Pancreas (tissue), 10 donors: ENCODE results near the gene MAST2. TPM values are rescaled to one million over a fixed set of nuclear protein-coding genes. Genes with fewer than 3 reads are reported as not detected.
"Not testable (repeated sequence)": the region's sequence is repeated elsewhere in the genome, so short reads cannot be mapped to it uniquely, and the experiment has no call there.

Experiments
- ATAC-seq, 4 donors: fragments of 200-7000 bp; cut with Tn5 transposase; one replicate each; pipeline versions ENCODE4 v1.8.0 to v1.9.1; 2020; ENCODE audit warnings: mild to moderate bottlenecking in 4 of 4, moderate library complexity in 4 of 4
- DNase-seq, 6 donors: peaks; one replicate each; pipeline ENCODE4 v3.0.0-alpha.2; 2020
- FAIRE-seq: peaks from 2 replicates; lab custom pipeline; 2012; peaks lifted over from hg19 to GRCh38; lab: Jason Lieb, UNC
- H3K27ac ChIP-seq, 4 donors: fragments of 200-600 bp; sonication (generic); 1 replicate in 3 of 4; 2 replicates in 1 of 4; pipeline versions ENCODE4 v1.5.0 to v1.8.0; 2020
- H3K27me3 ChIP-seq, 4 donors: fragments of 200-600 bp; one replicate each; pipeline ENCODE4 v1.8.0; 2021
- H3K36me3 ChIP-seq, 3 donors: fragments of 200-600 bp; sonication (generic) in 1 of 3; one replicate each; pipeline versions ENCODE4 v1.5.0 to v1.8.0; 2020 to 2021
- H3K4me1 ChIP-seq, 3 donors: fragments of 200-600 bp; one replicate each; pipeline ENCODE4 v1.8.0; 2021
- H3K4me3 ChIP-seq, 4 donors: fragments of 200-600 bp; sonication (generic) in 2 of 4; one replicate each; pipeline versions ENCODE4 v1.5.0 to v1.8.0; 2020 to 2021
- H3K9me3 ChIP-seq, 4 donors: fragments of 200-600 bp; one replicate each; pipeline ENCODE4 v1.8.0; 2021
- WGBS, 2 donors: extraction: QIAGEN DNeasy Blood & Tissue Kit; methylation state at CpG; one replicate each; pipeline ENCODE4 v1.1.7; 2013; 5-methylcytosine and 5-hydroxymethylcytosine counted together
- intact Hi-C, 3 donors: fragments of 100-400 bp; cut with DNase I; formaldehyde crosslinking; loops; one replicate each; pipeline versions ENCODE4 v1.11.1 to v1.14.2; 2022
- polyA plus RNA-seq, 2 donors: library from polyadenylated mRNA; stranded (reverse); fragments of 200-250 nt; gene quantifications; one replicate each; pipeline ENCODE4 v1.2.3, GENCODE V29; 2013
- total RNA-seq, 6 donors: library from RNA; stranded (reverse); fragmentation: NEBNext Ultra II Directional in 4 of 6; extraction: Animal tissue kit (Norgen Biotek cat#: 25700) in 4 of 6; gene quantifications; one replicate each; pipeline versions ENCODE4 v1.2.1 to v1.2.4, GENCODE V29; 2021 to 2023
- TF ChIP-seq, protein P1 (sequence below), 4 donors: fragments of 200-600 bp; sonication (generic) in 3 of 4; IDR thresholded peaks; one replicate each; pipeline versions ENCODE4 v1.5.0 to v1.8.0; 2021; ENCODE audit warnings: antibody characterized with exemption in 4 of 4
- donor health status: healthy with polysubstance abuse.
- donor health status: DM: no; HTN: no; CAD: no; lungs with moderate emphysema.
- donor health status: DM: no; HTN: no; CAD: no.
- donor health status: control.
- donor health status: control.
- donor health status: Bipolar disorder and iron deficiency.
- donor health status: DM: yes; HTN: yes; CAD: no.
- donor health status: DM: no; HTN: no; CAD: no.
- donor health status: DM: no; HTN: no; CAD: no.
- donor health status: DM: yes; HTN: yes; CAD: no.

Gene MAST2
- total and polyA plus RNA-seq, 8 donors = 5.1 to 14.5 (median 7.7) TPM

- no peak for DNase-seq
- no peak overlapping the region for H3K27ac ChIP-seq
- peaks cover 5 to 19% (median 10%) of the 10 kb centered on the region in 3 donors for H3K4me1 ChIP-seq
- intact Hi-C loops = no loop called here
- no peak overlapping the region for H3K4me3 ChIP-seq
- ATAC-seq = no peak
- 74 to 78% methylated on average over 4 of the region's 4 CpGs for WGBS, 2 donors
- TF ChIP-seq, protein P1, sequence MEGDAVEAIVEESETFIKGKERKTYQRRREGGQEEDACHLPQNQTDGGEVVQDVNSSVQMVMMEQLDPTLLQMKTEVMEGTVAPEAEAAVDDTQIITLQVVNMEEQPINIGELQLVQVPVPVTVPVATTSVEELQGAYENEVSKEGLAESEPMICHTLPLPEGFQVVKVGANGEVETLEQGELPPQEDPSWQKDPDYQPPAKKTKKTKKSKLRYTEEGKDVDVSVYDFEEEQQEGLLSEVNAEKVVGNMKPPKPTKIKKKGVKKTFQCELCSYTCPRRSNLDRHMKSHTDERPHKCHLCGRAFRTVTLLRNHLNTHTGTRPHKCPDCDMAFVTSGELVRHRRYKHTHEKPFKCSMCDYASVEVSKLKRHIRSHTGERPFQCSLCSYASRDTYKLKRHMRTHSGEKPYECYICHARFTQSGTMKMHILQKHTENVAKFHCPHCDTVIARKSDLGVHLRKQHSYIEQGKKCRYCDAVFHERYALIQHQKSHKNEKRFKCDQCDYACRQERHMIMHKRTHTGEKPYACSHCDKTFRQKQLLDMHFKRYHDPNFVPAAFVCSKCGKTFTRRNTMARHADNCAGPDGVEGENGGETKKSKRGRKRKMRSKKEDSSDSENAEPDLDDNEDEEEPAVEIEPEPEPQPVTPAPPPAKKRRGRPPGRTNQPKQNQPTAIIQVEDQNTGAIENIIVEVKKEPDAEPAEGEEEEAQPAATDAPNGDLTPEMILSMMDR (IDR thresholded peaks at IDR 0.05) = no peak
- no peaks in the 10 kb centered on the region for H3K9me3 ChIP-seq
- H3K27me3 ChIP-seq = no peaks in the 10 kb centered on the region
- H3K36me3 ChIP-seq = no peaks in the 10 kb centered on the region
- no peak for FAIRE-seq
Observed at GRCh38 chr1:45800899-45801298, 2.5 kb upstream of the MAST2 start.

GRCh38 chr1:45802343-45803298, 791 bp upstream of the MAST2 start:
- 36 to 38% methylated on average over 11 of the region's 11 CpGs for WGBS, 2 donors
- Histone ChIP-seq H3K9me3 (no peaks in the 10 kb centered on the region), H3K4me1 (peaks cover 5 to 19% (median 10%) of the 10 kb centered on the region in 3 donors), H3K27me3 (no peaks in the 10 kb centered on the region), H3K36me3 (no peaks in the 10 kb centered on the region), H3K4me3 (peak overlapping the region in 3 of 4 donors; percentile 30 to 51 (median 48)), H3K27ac (peak overlapping the region in 2 of 4 donors; percentile 63 to 77)
- FAIRE-seq = no peak
- peak; percentile 70 to 95 (median 77) for ATAC-seq
- intact Hi-C loops = no loop called here
- DNase-seq = peak in 5 of 6 donors; percentile 29 to 77 (median 61)
- TF ChIP-seq, protein P1 (IDR thresholded peaks at IDR 0.05) = no peak

- peak; percentile 11 to 72 (median 45) for DNase-seq
- Histone ChIP-seq H3K27ac (peak overlapping the region in 2 of 4 donors; percentile 58 to 77), H3K4me3 (peak overlapping the region in 3 of 4 donors; percentile 30 to 51 (median 48)), H3K4me1 (peaks cover 5 to 19% (median 10%) of the 10 kb centered on the region in 3 donors)
- peak; percentile 24 to 64 (median 42) for ATAC-seq
- H3K9me3 ChIP-seq, intact Hi-C loops, FAIRE-seq, H3K36me3 ChIP-seq, H3K27me3 ChIP-seq: not testable (repeated sequence)
- WGBS, 2 donors = 2 to 3% methylated on average over 21 to 25 of the region's 60 CpGs
Observed at GRCh38 chr1:45803781-45804668, 613 bp downstream of the MAST2 start.

DNA sequence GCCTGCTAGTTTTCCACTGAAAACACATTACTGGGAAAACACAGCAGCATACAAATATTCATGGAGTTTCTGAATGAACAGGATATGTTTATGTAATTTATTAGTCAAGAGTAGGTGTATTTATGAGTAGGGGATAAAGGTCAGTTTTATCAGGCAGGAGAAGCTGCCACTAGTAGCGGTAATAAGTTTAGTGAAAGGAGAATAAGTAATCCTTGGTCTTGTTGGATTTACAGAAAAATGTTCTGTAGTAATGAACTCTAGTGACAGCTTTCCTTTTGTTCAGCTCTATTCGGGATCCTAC, 1.2 kb downstream of the MAST2 start:
- H3K27me3 ChIP-seq = no peaks in the 10 kb centered on the region
- H3K4me1 ChIP-seq = peaks cover 5 to 19% (median 10%) of the 10 kb centered on the region in 3 donors
- DNase-seq = no peak
- H3K36me3 ChIP-seq = no peaks in the 10 kb centered on the region
- no peak for FAIRE-seq
- H3K27ac ChIP-seq = no peak overlapping the region
- H3K9me3 ChIP-seq = no peaks in the 10 kb centered on the region
- WGBS, 2 donors = 31% methylated on average over 2 of the region's 2 CpGs
- no peak for ATAC-seq
- TF ChIP-seq, protein P1 (IDR thresholded peaks at IDR 0.05) = no peak
- H3K4me3 ChIP-seq = peak overlapping the region in 2 of 4 donors; percentile 34 to 51
- intact Hi-C loops = no loop called here

DNA sequence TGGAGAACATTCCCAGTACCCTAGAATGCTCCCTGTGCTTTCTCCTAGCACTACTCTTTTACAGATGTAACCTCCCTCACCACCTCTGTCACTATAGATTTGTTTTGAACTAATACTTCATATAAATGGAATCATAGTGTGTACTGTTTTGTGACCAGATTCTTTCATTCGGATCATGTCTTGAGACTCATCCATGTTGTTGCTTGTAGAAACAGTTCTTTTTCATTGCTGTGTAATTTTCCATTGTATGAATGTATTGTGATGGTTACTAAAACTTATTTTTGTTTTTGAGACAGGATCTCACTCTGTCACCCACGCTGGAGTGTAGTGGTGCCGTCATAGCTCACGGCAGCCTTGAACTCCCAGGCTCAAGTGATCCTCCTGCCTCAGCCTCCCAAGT, 2.7 kb downstream of the MAST2 start:
- TF ChIP-seq, protein P1 (IDR thresholded peaks at IDR 0.05) = no peak
- Histone ChIP-seq H3K27ac (no peak overlapping the region), H3K9me3 (no peaks in the 10 kb centered on the region), H3K27me3 (no peaks in the 10 kb centered on the region), H3K4me1 (peaks cover 5 to 19% (median 10%) of the 10 kb centered on the region in 3 donors), H3K4me3 (no peak overlapping the region), H3K36me3 (no peaks in the 10 kb centered on the region)
- 97 to 100% methylated on average over 4 of the region's 4 CpGs for WGBS, 2 donors
- FAIRE-seq = no peak
- no peak for ATAC-seq
- intact Hi-C loops = no loop called here
- DNase-seq = no peak
